ENCODE data around the gene CACNG4.

- TF ChIP-seq CTCF (IDR thresholded peaks at IDR 0.05 in 2 of 3, conservative IDR thresholded peaks at IDR 0.05 in 1 of 3; ENCODE audit: insufficient read depth in 2 of 3, low read depth in 1 of 3, low read length in 3 of 3) (no peak), ZNF133 (CRISPR knock-in tag; IDR thresholded peaks at IDR 0.05) (no peak), CREB1 (IDR thresholded peaks at IDR 0.05) (no peak), CREB1 (CRISPR knock-in tag; IDR thresholded peaks at IDR 0.05) (no peak), ZNF584 (CRISPR knock-in tag; IDR thresholded peaks at IDR 0.05; ENCODE audit: low read depth) (no peak), CC2D1A (IDR thresholded peaks at IDR 0.05) (no peak), ZNF75A (CRISPR knock-in tag; IDR thresholded peaks at IDR 0.05) (no peak), ATF2 (CRISPR knock-in tag; IDR thresholded peaks at IDR 0.05) (no peak), GATA2 (CRISPR knock-in tag; IDR thresholded peaks at IDR 0.05) (no peak), ZNF253 (CRISPR knock-in tag; conservative IDR thresholded peaks at IDR 0.05) (no peak), CBX3 (IDR thresholded peaks at IDR 0.05; ENCODE audit: borderline replicate concordance in 1 of 2, low read length in 2 of 2) (no peak), ATF3 (IDR thresholded peaks at IDR 0.05) (no peak), ATF3 (CRISPR knock-in tag; conservative IDR thresholded peaks at IDR 0.05) (no peak), FOXJ3 (CRISPR knock-in tag; IDR thresholded peaks at IDR 0.05) (no peak), EP300 (IDR thresholded peaks at IDR 0.05; ENCODE audit: low read length) (no peak), POLR2A (conservative IDR thresholded peaks at IDR 0.05) (no peak)
These were observed 6.3 kb downstream of the CACNG4 start for GRCh38 chr17:66970797-66971196.

All from K562 (cell line).